Measurements from ENCODE around the gene ZNF280A.
A peak's percentile ranks its signal among the peaks of the same experiment; 100 is the strongest.

ZNF280A gene

DNA sequence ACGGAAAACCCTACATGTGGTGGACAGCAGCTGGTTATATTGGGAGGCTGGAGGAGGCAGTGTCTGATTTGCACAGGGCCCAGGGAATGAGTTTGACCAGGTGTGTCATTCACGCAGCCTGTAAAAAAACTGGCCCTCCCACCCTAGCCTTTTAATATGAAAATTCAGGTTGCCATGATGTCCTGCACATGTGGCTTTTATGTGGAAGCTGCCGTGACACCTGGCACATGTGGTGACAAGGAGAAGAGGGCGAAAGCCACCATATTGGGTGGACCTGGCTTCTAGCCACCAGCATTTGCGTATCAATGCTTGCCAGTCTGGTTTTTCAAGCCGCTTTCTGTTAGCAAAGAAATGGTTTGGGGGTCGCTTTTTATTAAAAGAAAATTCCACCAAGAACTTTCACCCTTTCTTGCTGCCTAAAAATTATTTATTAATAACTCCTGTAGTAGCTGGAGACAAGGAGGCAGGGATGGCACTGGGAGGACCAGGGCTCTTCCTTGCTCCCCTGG is 54.9 kb downstream of the ZNF280A start:
- no peak for DNase-seq

GRCh38 chr22:22464541-22465054 is 55.5 kb downstream of the ZNF280A start:
- no peak for DNase-seq

- DNase-seq, result peak; percentile 37
These were observed 56.1 kb downstream of the ZNF280A start for GRCh38 chr22:22463855-22464540.
